Mesendoderm (in vitro differentiated cells): ENCODE measurements around the gene CSRNP3.

ENCODE experiments used
- DNase-seq: peaks from one replicate; pipeline ENCODE4 v3.0.0; 2013
- H2AK5ac ChIP-seq: 2 replicates; pipeline ENCODE4 v1.6.1; 2013; ENCODE audit warnings: low read length, inconsistent platforms
- H2BK120ac ChIP-seq: 2 replicates; pipeline ENCODE4 v1.6.1; 2013; ENCODE audit warnings: low read depth, mild to moderate bottlenecking, low read length, moderate library complexity, mixed read lengths
- H2BK15ac ChIP-seq: replicated peaks from 2 replicates; pipeline ENCODE4 v1.6.1; 2013; ENCODE audit warnings: low read depth, mild to moderate bottlenecking, moderate library complexity
- H2BK5ac ChIP-seq: 2 replicates; pipeline ENCODE4 v1.6.1; 2013; ENCODE audit warnings: low read length, inconsistent platforms
- H3K18ac ChIP-seq: 2 replicates; pipeline ENCODE4 v1.6.1; 2013; ENCODE audit warnings: mild to moderate bottlenecking, low read length, mixed read lengths
- H3K23ac ChIP-seq: one replicate; pipeline ENCODE4 v1.6.1; 2013; ENCODE audit warnings: low read length
- H3K27ac ChIP-seq: 2 replicates; pipeline ENCODE4 v1.5.1; 2013; ENCODE audit warnings: low read depth, mild to moderate bottlenecking, inconsistent platforms, low read length, moderate library complexity
- H3K27me3 ChIP-seq: 2 replicates; pipeline ENCODE4 v1.6.1; 2013; ENCODE audit warnings: low read length, control low read depth, mild to moderate bottlenecking, inconsistent platforms; ENCODE audit not compliant: insufficient read depth, poor library complexity
- H3K36me3 ChIP-seq: 2 replicates; pipeline ENCODE4 v1.6.1; 2013; ENCODE audit warnings: low read length, inconsistent platforms; ENCODE audit not compliant: control insufficient read depth, insufficient read depth
- H3K4ac ChIP-seq: one replicate; pipeline ENCODE4 v1.6.1; 2013; ENCODE audit warnings: low read depth, mild to moderate bottlenecking, low read length, moderate library complexity
- H3K4me1 ChIP-seq: 2 replicates; pipeline ENCODE4 v1.6.1; 2013; ENCODE audit warnings: low read depth, low read length, inconsistent platforms; ENCODE audit not compliant: control insufficient read depth
- H3K4me2 ChIP-seq: 2 replicates; pipeline ENCODE4 v1.6.1; 2013; ENCODE audit warnings: low read length
- H3K4me3 ChIP-seq: 2 replicates; pipeline ENCODE4 v1.5.1; 2013; ENCODE audit warnings: mild to moderate bottlenecking, low read length
- H3K56ac ChIP-seq: one replicate; pipeline ENCODE4 v1.6.1; 2013; ENCODE audit warnings: low read length
- H3K79me1 ChIP-seq: 2 replicates; pipeline ENCODE4 v1.6.1; 2013; ENCODE audit warnings: low read length, inconsistent platforms
- H3K79me2 ChIP-seq: 2 replicates; pipeline ENCODE4 v1.6.1; 2013; ENCODE audit warnings: mild to moderate bottlenecking, low read length; ENCODE audit not compliant: control insufficient read depth, insufficient read depth
- H3K9ac ChIP-seq: 2 replicates; pipeline ENCODE4 v1.6.1; 2013; ENCODE audit warnings: low read length, inconsistent platforms
- H4K5ac ChIP-seq: one replicate; pipeline ENCODE4 v1.6.1; 2013; ENCODE audit warnings: low read length
- H4K8ac ChIP-seq: one replicate; pipeline ENCODE4 v1.6.1; 2013; ENCODE audit warnings: low read depth, mild to moderate bottlenecking, control low read depth, low read length, moderate library complexity
- WGBS: extraction: QIAGEN DNeasy Blood & Tissue Kit; methylation state at CpG from one replicate; pipeline ENCODE4 v1.1.7; 2013; ENCODE audit warnings: low lambda C conversion rate, missing lambda C conversion rate; ENCODE audit not compliant: insufficient coverage; ENCODE audit errors: extremely low coverage; 5-methylcytosine and 5-hydroxymethylcytosine counted together

Gene CSRNP3

DNA sequence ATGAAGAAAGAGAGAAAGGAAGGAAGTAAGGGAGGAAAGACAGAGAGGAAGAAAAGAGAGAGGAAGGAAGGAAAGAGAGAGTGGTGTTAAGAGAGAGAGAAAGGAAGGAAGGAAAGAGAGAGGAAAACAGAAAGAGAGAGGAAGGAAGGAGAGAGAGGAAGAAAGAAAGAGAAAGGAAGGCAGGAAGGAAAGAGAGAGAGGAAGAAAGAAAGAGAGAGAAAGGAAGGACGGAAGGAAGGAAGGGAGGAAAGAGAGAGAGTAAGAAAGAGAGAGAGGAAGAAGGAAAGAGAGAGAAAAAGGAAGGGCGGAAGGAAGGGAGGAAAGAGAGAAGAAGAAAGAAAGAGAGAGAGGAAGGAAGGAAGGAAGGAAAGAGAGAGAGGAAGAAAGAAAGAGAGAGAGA lies 197.1 kb downstream of the CSRNP3 start:
- Histone ChIP-seq H3K18ac (no peak overlapping the region), H2BK15ac (no peak overlapping the region), H3K56ac (no peak overlapping the region), H3K4ac (no peak overlapping the region), H3K23ac (no peak overlapping the region), H3K79me2 (no peaks in the 10 kb centered on the region), H4K5ac (no peak overlapping the region), H2AK5ac (no peak overlapping the region), H3K36me3 (no peaks in the 10 kb centered on the region), H3K9ac (no peak overlapping the region), H2BK5ac (no peak overlapping the region), H3K4me2 (no peak overlapping the region), H3K79me1 (no peaks in the 10 kb centered on the region), H3K27ac (no peak overlapping the region), H3K27me3 (no peaks in the 10 kb centered on the region), H3K4me1 (no peaks in the 10 kb centered on the region), H4K8ac (no peak overlapping the region), H2BK120ac (no peak overlapping the region), H3K4me3 (no peak overlapping the region)
- no peak for DNase-seq
- 100% methylated on average over 1 of the region's 2 CpGs for WGBS

DNA sequence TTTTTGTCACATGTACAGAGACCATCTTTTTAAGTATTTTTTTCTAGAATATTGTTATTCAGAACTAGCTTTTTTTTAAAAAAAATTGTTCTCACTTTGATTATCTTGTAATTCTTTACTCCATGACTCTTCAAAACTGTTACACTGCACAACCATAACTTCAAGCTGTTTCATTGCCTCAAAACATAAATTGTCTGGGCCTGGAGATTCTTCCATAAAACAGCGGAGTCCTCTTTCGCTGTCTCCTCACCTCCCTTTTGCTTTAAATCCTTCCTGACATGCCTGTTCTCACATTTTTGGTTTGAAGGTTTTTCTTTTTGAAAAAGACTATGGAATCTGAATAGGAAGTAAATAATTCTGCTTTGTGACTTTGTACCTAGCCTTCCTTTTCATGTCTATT lies 197.9 kb downstream of the CSRNP3 start:
- no peak overlapping the region for H3K4me2 ChIP-seq
- no peaks in the 10 kb centered on the region for H3K4me1 ChIP-seq
- H3K4me3 ChIP-seq = no peak overlapping the region
- no peak for DNase-seq
- no peak overlapping the region for H3K18ac ChIP-seq
- H4K8ac ChIP-seq = no peak overlapping the region
- H3K79me2 ChIP-seq = no peaks in the 10 kb centered on the region
- H2BK15ac ChIP-seq = no peak overlapping the region
- no peak overlapping the region for H2BK5ac ChIP-seq
- no peak overlapping the region for H3K27ac ChIP-seq
- no peaks in the 10 kb centered on the region for H3K36me3 ChIP-seq
- no peak overlapping the region for H2BK120ac ChIP-seq
- no peak overlapping the region for H2AK5ac ChIP-seq
- H4K5ac ChIP-seq = no peak overlapping the region
- no CpG with 5 or more reads among the region's 2 CpGs for WGBS
- no peak overlapping the region for H3K56ac ChIP-seq
- no peak overlapping the region for H3K9ac ChIP-seq
- H3K79me1 ChIP-seq = no peaks in the 10 kb centered on the region
- H3K4ac ChIP-seq = no peak overlapping the region
- H3K23ac ChIP-seq = no peak overlapping the region
- H3K27me3 ChIP-seq = no peaks in the 10 kb centered on the region

DNA sequence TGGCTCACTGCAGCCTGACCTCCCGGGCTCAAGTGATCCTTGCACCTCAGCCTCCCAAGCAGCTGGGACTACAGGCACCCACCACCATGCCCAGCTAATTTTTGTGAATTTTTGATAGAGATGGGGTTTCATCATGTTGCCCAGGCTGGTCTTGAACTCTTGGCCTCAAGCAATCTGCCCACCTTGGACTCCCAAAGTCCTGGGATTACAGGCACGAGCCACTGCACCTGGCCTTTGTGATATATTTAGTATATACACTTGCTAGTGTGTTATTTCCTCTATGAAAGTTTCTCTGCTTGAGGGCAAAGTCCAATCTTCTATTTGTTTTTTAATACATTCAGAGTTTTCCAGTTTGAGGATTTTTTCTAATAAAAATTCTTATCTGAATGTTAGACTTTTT lies 205.3 kb downstream of the CSRNP3 start:
- no peak overlapping the region for H4K5ac ChIP-seq
- no peak overlapping the region for H2AK5ac ChIP-seq
- H3K79me2 ChIP-seq = no peaks in the 10 kb centered on the region
- H2BK5ac ChIP-seq = no peak overlapping the region
- no peaks in the 10 kb centered on the region for H3K79me1 ChIP-seq
- no CpG with 5 or more reads among the region's 2 CpGs for WGBS
- no peak overlapping the region for H3K4me2 ChIP-seq
- no peak overlapping the region for H3K4me3 ChIP-seq
- no peaks in the 10 kb centered on the region for H3K4me1 ChIP-seq
- H3K36me3 ChIP-seq = no peaks in the 10 kb centered on the region
- no peak overlapping the region for H2BK15ac ChIP-seq
- H2BK120ac ChIP-seq = no peak overlapping the region
- H4K8ac ChIP-seq = no peak overlapping the region
- H3K4ac ChIP-seq = no peak overlapping the region
- H3K18ac ChIP-seq = no peak overlapping the region
- H3K27me3 ChIP-seq = no peaks in the 10 kb centered on the region
- DNase-seq = no peak
- no peak overlapping the region for H3K56ac ChIP-seq
- H3K23ac ChIP-seq = no peak overlapping the region
- no peak overlapping the region for H3K9ac ChIP-seq
- H3K27ac ChIP-seq = no peak overlapping the region

GRCh38 chr2:165675551-165675968 lies 206.1 kb downstream of the CSRNP3 start:
- Histone ChIP-seq H3K27me3 (no peaks in the 10 kb centered on the region), H3K36me3 (no peaks in the 10 kb centered on the region), H2BK5ac (no peak overlapping the region), H2AK5ac (no peak overlapping the region), H3K56ac (no peak overlapping the region), H4K5ac (no peak overlapping the region), H3K18ac (no peak overlapping the region), H4K8ac (no peak overlapping the region), H2BK15ac (no peak overlapping the region), H3K79me1 (no peaks in the 10 kb centered on the region), H2BK120ac (no peak overlapping the region), H3K4ac (no peak overlapping the region), H3K4me1 (no peaks in the 10 kb centered on the region), H3K23ac (no peak overlapping the region), H3K4me3 (no peak overlapping the region), H3K27ac (no peak overlapping the region), H3K79me2 (no peaks in the 10 kb centered on the region), H3K9ac (no peak overlapping the region), H3K4me2 (no peak overlapping the region)
- no peak for DNase-seq
- no CpG with 5 or more reads among the region's 1 CpG for WGBS

GRCh38 chr2:165678882-165679281 lies 209.4 kb downstream of the CSRNP3 start:
- DNase-seq = no peak
- Histone ChIP-seq H4K5ac (no peak overlapping the region), H3K18ac (no peak overlapping the region), H3K56ac (no peak overlapping the region), H3K79me2 (no peaks in the 10 kb centered on the region), H2AK5ac (no peak overlapping the region), H3K4ac (no peak overlapping the region), H3K23ac (no peak overlapping the region), H2BK5ac (no peak overlapping the region), H3K4me3 (no peak overlapping the region), H3K27ac (no peak overlapping the region), H3K4me2 (no peak overlapping the region), H3K27me3 (no peaks in the 10 kb centered on the region), H3K36me3 (no peaks in the 10 kb centered on the region), H3K4me1 (no peaks in the 10 kb centered on the region), H4K8ac (no peak overlapping the region), H3K79me1 (no peaks in the 10 kb centered on the region), H2BK120ac (no peak overlapping the region), H3K9ac (no peak overlapping the region), H2BK15ac (no peak overlapping the region)
- no CpG with 5 or more reads among the region's 13 CpGs for WGBS

GRCh38 chr2:165679621-165680020 lies 210.1 kb downstream of the CSRNP3 start:
- Histone ChIP-seq H3K18ac (no peak overlapping the region), H2BK15ac (no peak overlapping the region), H2AK5ac (no peak overlapping the region), H4K5ac (no peak overlapping the region), H3K36me3 (no peaks in the 10 kb centered on the region), H3K4ac (no peak overlapping the region), H3K4me3 (no peak overlapping the region), H3K27me3 (no peaks in the 10 kb centered on the region), H3K4me2 (no peak overlapping the region), H2BK5ac (no peak overlapping the region), H3K79me1 (no peaks in the 10 kb centered on the region), H3K4me1 (no peaks in the 10 kb centered on the region), H3K56ac (no peak overlapping the region), H3K23ac (no peak overlapping the region), H2BK120ac (no peak overlapping the region), H3K9ac (no peak overlapping the region), H3K79me2 (no peaks in the 10 kb centered on the region), H3K27ac (no peak overlapping the region), H4K8ac (no peak overlapping the region)
- no peak for DNase-seq
- WGBS = no CpG with 5 or more reads among the region's 2 CpGs
